Natural killer cell (primary cell): ENCODE results near the gene KIF18A. TPM values are rescaled to one million over a fixed set of nuclear protein-coding genes. Genes with fewer than 3 reads are reported as not detected.

Experiments
- ATAC-seq, 3 donors: fragments of 150-1000 bp in 2 of 3; fragments of 200-7000 bp in 1 of 3; cut with Tn5 transposase; 1 replicate in 1 of 3; 2 replicates in 2 of 3; pipeline ENCODE4 v1.10.0; 2021; ENCODE audit warnings: mild to moderate bottlenecking in 2 of 3, moderate library complexity in 2 of 3
- DNase-seq, 2 donors: peaks; one replicate each; pipeline versions ENCODE4 v3.0.0 to v3.0.0-alpha.2; 2013 to 2021; ENCODE audit warnings: mixed read lengths in 1 of 2
- H3K27ac ChIP-seq: one replicate; pipeline ENCODE4 v1.5.1; 2013; ENCODE audit warnings: mild to moderate bottlenecking, low read length
- H3K27me3 ChIP-seq: one replicate; pipeline ENCODE4 v1.6.1; 2013; ENCODE audit warnings: low read length; ENCODE audit not compliant: control insufficient read depth, insufficient read depth
- H3K36me3 ChIP-seq: one replicate; pipeline ENCODE4 v1.6.1; 2013; ENCODE audit warnings: low read length; ENCODE audit not compliant: control insufficient read depth, insufficient read depth
- H3K4me1 ChIP-seq: one replicate; pipeline ENCODE4 v1.6.1; 2013; ENCODE audit warnings: low read length; ENCODE audit not compliant: control insufficient read depth, insufficient read depth
- H3K4me3 ChIP-seq: one replicate; pipeline ENCODE4 v1.5.1; 2013; ENCODE audit warnings: low read length
- H3K9me3 ChIP-seq: one replicate; pipeline ENCODE4 v1.6.1; 2013; ENCODE audit warnings: low read length; ENCODE audit not compliant: control insufficient read depth, insufficient read depth
- H3K27ac Mint-ChIP-seq, 2 donors: one replicate each; pipeline ENCODE4 v1.8.0; 2022; ENCODE audit warnings: mild to moderate bottlenecking in 2 of 2, mixed read lengths in 2 of 2, moderate library complexity in 1 of 2
- H3K27me3 Mint-ChIP-seq, 2 donors: one replicate each; pipeline ENCODE4 v1.8.0; 2022; ENCODE audit warnings: low read depth in 2 of 2, mixed read lengths in 2 of 2
- H3K36me3 Mint-ChIP-seq: one replicate; pipeline ENCODE4 v1.8.0; 2022; ENCODE audit warnings: mixed read lengths
- H3K4me1 Mint-ChIP-seq, 2 donors: one replicate each; pipeline ENCODE4 v1.8.0; 2022; ENCODE audit warnings: mixed read lengths in 2 of 2
- H3K4me3 Mint-ChIP-seq: one replicate; pipeline ENCODE4 v1.8.0; 2022; ENCODE audit warnings: mild to moderate bottlenecking, moderate library complexity, mixed read lengths
- H3K9me3 Mint-ChIP-seq, 2 donors: one replicate each; pipeline ENCODE4 v1.8.0; 2022; ENCODE audit warnings: mixed read lengths in 2 of 2
- WGBS: methylation state at CpG from one replicate; pipeline ENCODE4 v1.1.7; 2013; ENCODE audit warnings: missing lambda C conversion rate; ENCODE audit not compliant: insufficient coverage; 5-methylcytosine and 5-hydroxymethylcytosine counted together
- intact Hi-C: fragments of 100-400 bp; cut with micrococcal nuclease; formaldehyde crosslinking; loops from one replicate; pipeline ENCODE4 v1.14.2; 2022
- total RNA-seq, 4 donors: library from RNA; stranded (reverse); fragments of 120-200 nt in 1 of 4; gene quantifications; one replicate each; pipeline versions ENCODE4 v1.2.3 to v1.2.4, GENCODE V29; 2013 to 2022
- TF ChIP-seq, protein P1 (sequence below): fragments of 200-600 bp; IDR thresholded peaks from one replicate; pipeline ENCODE4 v1.8.0; 2022; ENCODE audit warnings: antibody characterized with exemption

The KIF18A gene
- total RNA-seq, 3 donors from 2014 or later (not counting 1 experiment from before 2014, with no cell fraction given) = 3.7 to 6.9 (median 5.5) TPM

GRCh38 chr11:28009388-28009787 lies 98.6 kb downstream of the KIF18A start:
- DNase-seq (no peak), ATAC-seq (no peak)
- intact Hi-C loops = no loop called here
- Mint-ChIP-seq H3K27me3 (no peaks in the 10 kb centered on the region), H3K27ac (no peak overlapping the region), H3K36me3 (no peaks in the 10 kb centered on the region), H3K9me3 (peaks cover 2% of the 10 kb centered on the region in 2 donors), H3K4me1 (no peaks in the 10 kb centered on the region), H3K4me3 (no peak overlapping the region)
- H3K27ac ChIP-seq = no peak overlapping the region
- H3K9me3 ChIP-seq = no peaks in the 10 kb centered on the region
- no peaks in the 10 kb centered on the region for H3K4me1 ChIP-seq
- no peak overlapping the region for H3K4me3 ChIP-seq
- TF ChIP-seq, protein P1, sequence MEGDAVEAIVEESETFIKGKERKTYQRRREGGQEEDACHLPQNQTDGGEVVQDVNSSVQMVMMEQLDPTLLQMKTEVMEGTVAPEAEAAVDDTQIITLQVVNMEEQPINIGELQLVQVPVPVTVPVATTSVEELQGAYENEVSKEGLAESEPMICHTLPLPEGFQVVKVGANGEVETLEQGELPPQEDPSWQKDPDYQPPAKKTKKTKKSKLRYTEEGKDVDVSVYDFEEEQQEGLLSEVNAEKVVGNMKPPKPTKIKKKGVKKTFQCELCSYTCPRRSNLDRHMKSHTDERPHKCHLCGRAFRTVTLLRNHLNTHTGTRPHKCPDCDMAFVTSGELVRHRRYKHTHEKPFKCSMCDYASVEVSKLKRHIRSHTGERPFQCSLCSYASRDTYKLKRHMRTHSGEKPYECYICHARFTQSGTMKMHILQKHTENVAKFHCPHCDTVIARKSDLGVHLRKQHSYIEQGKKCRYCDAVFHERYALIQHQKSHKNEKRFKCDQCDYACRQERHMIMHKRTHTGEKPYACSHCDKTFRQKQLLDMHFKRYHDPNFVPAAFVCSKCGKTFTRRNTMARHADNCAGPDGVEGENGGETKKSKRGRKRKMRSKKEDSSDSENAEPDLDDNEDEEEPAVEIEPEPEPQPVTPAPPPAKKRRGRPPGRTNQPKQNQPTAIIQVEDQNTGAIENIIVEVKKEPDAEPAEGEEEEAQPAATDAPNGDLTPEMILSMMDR = no peak
- no peaks in the 10 kb centered on the region for H3K27me3 ChIP-seq
- no peaks in the 10 kb centered on the region for H3K36me3 ChIP-seq

- no peak for DNase-seq
- H3K4me1 ChIP-seq = no peaks in the 10 kb centered on the region
- ATAC-seq = no peak
- no peaks in the 10 kb centered on the region for H3K27me3 ChIP-seq
- Mint-ChIP-seq H3K9me3 (peaks cover 6 to 20% of the 10 kb centered on the region in 2 donors), H3K4me3 (no peak overlapping the region), H3K27me3 (no peaks in the 10 kb centered on the region), H3K27ac (no peak overlapping the region), H3K4me1 (no peaks in the 10 kb centered on the region), H3K36me3 (peaks cover 7% of the 10 kb centered on the region)
- peaks cover 9% of the 10 kb centered on the region for H3K9me3 ChIP-seq
- H3K4me3 ChIP-seq = no peak overlapping the region
- H3K27ac ChIP-seq = no peak overlapping the region
- intact Hi-C loops = no loop called here
- H3K36me3 ChIP-seq = no peaks in the 10 kb centered on the region
- TF ChIP-seq, protein P1 = no peak
These were observed 104.3 kb downstream of the KIF18A start for GRCh38 chr11:28003615-28004014.

DNA sequence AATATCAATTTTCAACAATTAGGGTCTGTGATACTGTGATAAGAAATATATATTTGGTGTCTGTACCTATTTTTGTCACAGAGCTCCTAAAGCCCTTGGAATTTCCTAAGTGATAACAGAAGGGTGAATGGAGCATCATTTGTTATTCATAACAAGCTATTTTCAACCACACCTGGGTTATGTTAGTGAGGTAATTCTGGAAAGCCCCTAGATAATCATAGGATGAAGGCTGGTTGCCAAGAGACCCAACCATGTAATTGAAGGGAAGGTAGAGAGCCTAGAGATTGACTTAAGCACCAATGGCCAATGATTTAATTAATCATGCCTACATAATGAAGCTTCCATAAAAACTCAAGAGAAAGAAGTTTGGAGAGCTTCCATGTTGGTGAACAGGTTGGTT lies 109.4 kb downstream of the KIF18A start:
- H3K27ac ChIP-seq = no peak overlapping the region
- ATAC-seq = no peak
- no peak overlapping the region for H3K27ac Mint-ChIP-seq

GRCh38 chr11:27997344-27997743 lies 110.6 kb downstream of the KIF18A start:
- H3K4me1 Mint-ChIP-seq = no peaks in the 10 kb centered on the region
- Histone ChIP-seq H3K36me3 (no peaks in the 10 kb centered on the region), H3K27ac (no peak overlapping the region), H3K9me3 (peaks cover 7% of the 10 kb centered on the region), H3K4me1 (no peaks in the 10 kb centered on the region), H3K27me3 (no peaks in the 10 kb centered on the region), H3K4me3 (no peak overlapping the region)
- TF ChIP-seq, protein P1 = no peak
- peaks cover 7% of the 10 kb centered on the region for H3K36me3 Mint-ChIP-seq
- no peak overlapping the region for H3K4me3 Mint-ChIP-seq
- ATAC-seq = no peak
- intact Hi-C loops = no loop called here
- no peaks in the 10 kb centered on the region for H3K27me3 Mint-ChIP-seq
- WGBS = 100% methylated on average over 2 of the region's 2 CpGs
- DNase-seq = no peak
- H3K27ac Mint-ChIP-seq = no peak overlapping the region
- peaks cover 10 to 12% of the 10 kb centered on the region in 2 donors for H3K9me3 Mint-ChIP-seq

More for the DNA sequence above, 109.4 kb downstream of the KIF18A start:
- Histone ChIP-seq H3K36me3 (no peaks in the 10 kb centered on the region), H3K4me3 (no peak overlapping the region), H3K9me3 (peaks cover 9% of the 10 kb centered on the region), H3K27me3 (no peaks in the 10 kb centered on the region), H3K4me1 (no peaks in the 10 kb centered on the region)
- H3K4me1 Mint-ChIP-seq = no peaks in the 10 kb centered on the region
- TF ChIP-seq, protein P1 = no peak
- H3K27me3 Mint-ChIP-seq = no peaks in the 10 kb centered on the region
- peaks cover 7% of the 10 kb centered on the region for H3K36me3 Mint-ChIP-seq
- intact Hi-C loops = no loop called here
- H3K9me3 Mint-ChIP-seq = peaks cover 13 to 17% of the 10 kb centered on the region in 2 donors
- no peak for DNase-seq
- no peak overlapping the region for H3K4me3 Mint-ChIP-seq
